K562 (cell line): Measurements from ENCODE around the gene DYNC2LI1. TPM values are rescaled to one million over a fixed set of nuclear protein-coding genes. Genes with fewer than 3 reads are reported as not detected.

Experiments used
- ATAC-seq: fragments of 200-7000 bp; cut with Tn5 transposase; 3 replicates; pipeline ENCODE4 v1.9.1; 2020; ENCODE audit warnings: moderate library complexity
- BruUV-seq: library from RNA; stranded (reverse); fragments of 400-500 nt; replicated peaks from 2 replicates; lab custom pipeline; 2021; lab: Mats Ljungman, UMichigan
- CTCF ChIA-PET: fragments of 300-600 bp; formaldehyde crosslinking; extraction: SDS; loops from one replicate; lab custom pipeline; 2021; ENCODE audit warnings: low intra/inter-chr PET ratio; lab: Yijun Ruan, JAX
- POLR2A ChIA-PET: fragments of 300-600, 350-650 bp; sonication (Branson Sonifier 250); formaldehyde crosslinking; extraction: SDS; loops from one replicate; lab custom pipeline; 2021; ENCODE audit warnings: antibody characterized with exemption, inconsistent platforms; lab: Yijun Ruan, JAX
- DNase-seq, 4 experiments: peaks; one replicate each; pipeline versions ENCODE4 v3.0.0 to v3.0.0-alpha.2; 2011 to 2018; ENCODE audit warnings: low spot score in 3 of 4, mixed read lengths in 3 of 4; ENCODE audit errors: extremely low read depth in 1 of 4
- FAIRE-seq: peaks from 2 replicates; lab custom pipeline; 2011; peaks lifted over from hg19 to GRCh38; lab: Jason Lieb, UNC
- H2AFZ ChIP-seq: 2 replicates; pipeline ENCODE4 v1.6.0; 2011; ENCODE audit warnings: low read depth, low read length, control low read depth, inconsistent platforms
- H3K27ac ChIP-seq: fragments of 200-600 bp; 3 replicates; pipeline ENCODE4 v1.8.0; 2011; ENCODE audit warnings: low read depth, mild to moderate bottlenecking, control low read depth, inconsistent platforms, low read length, moderate library complexity, mixed read lengths; ENCODE audit errors: extremely low read depth
- H3K27me3 ChIP-seq, 2 experiments: fragments of 300-600 bp in 1 of 2; 2 replicates in 1 of 2; 3 replicates in 1 of 2; pipeline versions ENCODE4 v1.6.0 to v1.8.0; 2011; ENCODE audit warnings: inconsistent platforms in 2 of 2, low read length in 2 of 2, mild to moderate bottlenecking in 1 of 2, mixed read lengths in 1 of 2, moderate library complexity in 1 of 2; ENCODE audit not compliant: control insufficient read depth in 2 of 2, insufficient read depth in 2 of 2
- H3K36me3 ChIP-seq: fragments of 300-600 bp; 3 replicates; pipeline ENCODE4 v1.8.0; 2011; ENCODE audit warnings: mild to moderate bottlenecking, low read length, inconsistent platforms; ENCODE audit not compliant: control insufficient read depth, insufficient read depth
- H3K4me1 ChIP-seq, 2 experiments: fragments of 200-600 bp in 1 of 2; replicated peaks in 1 of 2; 2 replicates in 1 of 2; 3 replicates in 1 of 2; pipeline versions ENCODE4 v1.5.1 to v1.8.0; 2011; ENCODE audit warnings: inconsistent platforms in 2 of 2, low read length in 2 of 2, mild to moderate bottlenecking in 1 of 2, mixed read lengths in 1 of 2, moderate library complexity in 1 of 2; ENCODE audit not compliant: control insufficient read depth in 2 of 2, insufficient read depth in 2 of 2
- H3K4me2 ChIP-seq: 2 replicates; pipeline ENCODE4 v1.6.1; 2011; ENCODE audit warnings: low read length, control low read depth, inconsistent platforms, mixed read lengths; ENCODE audit not compliant: insufficient read depth
- H3K4me3 ChIP-seq: fragments of 200-600 bp; sonication (generic), shearing (Covaris generic); 2 replicates; pipeline ENCODE4 v1.5.1; 2016; ENCODE audit warnings: control low read depth, inconsistent platforms
- H3K79me2 ChIP-seq: fragments of 200-600 bp; 3 replicates; pipeline ENCODE4 v1.8.0; 2011; ENCODE audit warnings: low read length, inconsistent platforms; ENCODE audit not compliant: control insufficient read depth, insufficient read depth
- H3K9ac ChIP-seq, 2 experiments: 2 replicates each; pipeline versions ENCODE4 v1.6.0 to v1.6.1; 2011; ENCODE audit warnings: low read depth in 2 of 2, low read length in 2 of 2, control low read depth in 1 of 2, inconsistent platforms in 1 of 2, mild to moderate bottlenecking in 1 of 2, mixed read lengths in 1 of 2; ENCODE audit not compliant: insufficient read depth in 1 of 2
- H3K9me1 ChIP-seq: one replicate; pipeline ENCODE4 v1.6.0; 2011; ENCODE audit warnings: inconsistent platforms, mild to moderate bottlenecking, low read length, moderate library complexity; ENCODE audit not compliant: control insufficient read depth, insufficient read depth
- H3K9me3 ChIP-seq: replicated peaks from 2 replicates; pipeline ENCODE4 v1.5.1; 2011; ENCODE audit warnings: low read depth, low read length, inconsistent platforms; ENCODE audit not compliant: control insufficient read depth, insufficient read depth
- H4K20me1 ChIP-seq: replicated peaks from 2 replicates; pipeline ENCODE4 v1.6.1; 2011; ENCODE audit warnings: low read length, inconsistent platforms, mixed read lengths; ENCODE audit not compliant: control insufficient read depth, insufficient read depth
- CEBPG ChIP-seq, 3 experiments: fragments of 200-800 bp in 1 of 3; sonication (Bioruptor generic) in 1 of 3; sonication (generic) in 1 of 3; formaldehyde crosslinking in 1 of 3; IDR thresholded peaks in 2 of 3; conservative IDR thresholded peaks in 1 of 3; 2 replicates each; pipeline versions ENCODE4 v1.6.1 to v1.8.0; 2016 to 2022; ENCODE audit warnings: missing compliant biosample characterization in 2 of 3, missing genetic modification characterization in 2 of 3, mild to moderate bottlenecking in 1 of 3, missing genetic modification reagents in 1 of 3
- JUND ChIP-seq, 2 experiments: IDR thresholded peaks; 2 replicates in 1 of 2; 3 replicates in 1 of 2; pipeline ENCODE4 v1.6.1; 2011; ENCODE audit warnings: borderline replicate concordance in 2 of 2, low read depth in 2 of 2, low read length in 2 of 2, improper control_type of control experiment in 1 of 2, missing biosample characterization in 1 of 2, missing genetic modification characterization in 1 of 2, missing genetic modification reagents in 1 of 2
- MCM2 ChIP-seq: fragments of 450-650 bp; IDR thresholded peaks from 2 replicates; pipeline ENCODE4 v1.6.1; 2017; ENCODE audit warnings: low read depth, mild to moderate bottlenecking
- WGBS: fragments of 100-300 bp; shearing (Covaris generic); methylation state at CpG from one replicate; pipeline ENCODE4 v1.1.6; 2016; ENCODE audit warnings: low coverage, mixed read lengths; ENCODE audit not compliant: insufficient coverage; ENCODE audit errors: missing lambda C conversion rate; 5-methylcytosine and 5-hydroxymethylcytosine counted together
- in situ Hi-C: fragments of 300-500 bp; cut with MboI; formaldehyde crosslinking; loops from 4 replicates; pipeline ENCODE4 v1.15.0; 2018; ENCODE audit warnings: inconsistent platforms, mixed read lengths
- intact Hi-C: fragments of 100-400 bp; cut with micrococcal nuclease; formaldehyde crosslinking; loops from 2 replicates; pipeline ENCODE4 v1.14.2; 2022
- polyA plus RNA-seq, 8 experiments: library from polyadenylated mRNA; depleted of rRNA in 4 of 8; stranded (reverse) in 5 of 8; unstranded in 3 of 8; fragments of >200 nt; fragmentation: Nextera tagmentation in 2 of 8; fragmentation: Illumina TruSeq in 1 of 8; extraction: Ambion mirVana in 2 of 8; extraction: Trizol in 1 of 8; gene quantifications; 2 replicates each; pipeline versions ENCODE4 v1.2.1 to v1.2.3, GENCODE V29; 2011 to 2014; ENCODE audit warnings: inconsistent platforms in 1 of 8, missing spikeins in 1 of 8
- total RNA-seq, 7 experiments: library from RNA; depleted of rRNA in 6 of 7; stranded (reverse); fragments of >200 nt in 6 of 7; fragmentation: Illumina TruSeq in 2 of 7; extraction: Trizol in 2 of 7; gene quantifications; 2 replicates each; pipeline versions ENCODE4 v1.2.1 to v1.2.3, GENCODE V29; 2011 to 2021; ENCODE audit warnings: low replicate concordance in 1 of 7
- TF ChIP-seq, protein P1 (sequence below), 2 experiments: fragments of 450-650 bp in 1 of 2; sonication (generic) in 1 of 2; formaldehyde crosslinking in 1 of 2; IDR thresholded peaks in 1 of 2; conservative IDR thresholded peaks in 1 of 2; 2 replicates each; pipeline versions ENCODE4 v1.6.1 to v1.8.1; 2016 to 2023; ENCODE audit warnings: mild to moderate bottlenecking in 2 of 2, moderate library complexity in 2 of 2, inconsistent platforms in 1 of 2, missing genetic modification reagents in 1 of 2

The DYNC2LI1 gene
- total and polyA plus RNA-seq, 9 of the 15 experiments (the other 6 are each of a cell fraction or from before 2014, with no cell fraction given): 12.5 to 42.2 (median 25.8) TPM

GRCh38 chr2:43778233-43778632, 4.4 kb downstream of the DYNC2LI1 start:
- no peak overlapping the region for H3K27ac ChIP-seq
- ChIA-PET CTCF (no interaction called here), POLR2A (no interaction called here)
- intact Hi-C loops (loop anchor here (10.0 kb wide), 1 partner anchor 143 kb away; the partner anchor contains the start of gene PLEKHH2), in situ Hi-C loops (no loop called here)
- DNase-seq: no peak
- no peaks in the 10 kb centered on the region for H3K9me3 ChIP-seq
- 0 out of 3 replicates have a peak, but pooled peaks cover 5% of the 10 kb centered on the region for H3K36me3 ChIP-seq
- 73% methylated on average over 8 of the region's 8 CpGs for WGBS
- peaks cover 0 to 2% of the 10 kb centered on the region in 2 experiments; a peak in 2 of 5 replicates for H3K4me1 ChIP-seq
- H3K27me3 ChIP-seq: no peaks in the 10 kb centered on the region
- no peaks in the 10 kb centered on the region for H4K20me1 ChIP-seq
- no peak overlapping the region for H3K4me2 ChIP-seq
- ATAC-seq: no peak
- no peak for FAIRE-seq
- H3K79me2 ChIP-seq: peaks cover 9% of the 10 kb centered on the region; the same call in 1 of the 3 replicates
- H3K9ac ChIP-seq: no peak overlapping the region
- H2AFZ ChIP-seq: no peak overlapping the region
- H3K4me3 ChIP-seq: no peak overlapping the region
- TF ChIP-seq MCM2 (no peak), CEBPG (CRISPR knock-in tag; IDR thresholded peaks at IDR 0.05) (no peak), CEBPG (tag; conservative IDR thresholded peaks at IDR 0.05 in 1 of 2, IDR thresholded peaks at IDR 0.05 in 1 of 2) (no peak), JUND (IDR thresholded peaks at IDR 0.05; ENCODE audit: borderline replicate concordance, low read depth, low read length) (peak; percentile 23; the same call in 1 of the 2 replicates), JUND (tag; IDR thresholded peaks at IDR 0.05; ENCODE audit: borderline replicate concordance, low read depth, low read length) (no peak)
- TF ChIP-seq, protein P1, sequence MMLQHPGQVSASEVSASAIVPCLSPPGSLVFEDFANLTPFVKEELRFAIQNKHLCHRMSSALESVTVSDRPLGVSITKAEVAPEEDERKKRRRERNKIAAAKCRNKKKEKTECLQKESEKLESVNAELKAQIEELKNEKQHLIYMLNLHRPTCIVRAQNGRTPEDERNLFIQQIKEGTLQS (IDR thresholded peaks at IDR 0.05): peak; percentile 52
- TF ChIP-seq, protein P1 (CRISPR knock-in tag; conservative IDR thresholded peaks at IDR 0.05): no peak
- H3K9me1 ChIP-seq: no peaks in the 10 kb centered on the region
- no TSS peak for BruUV-seq
